ENCODE data around the gene NBL1.
A peak's percentile ranks its signal among the peaks of the same experiment; 100 is the strongest.

NBL1 gene

GRCh38 chr1:19643602-19644394 lies at the start of gene NBL1:
Gene NBL1, plus strand, starts transcription at chr1:19644311. Its CDS starts 10,720 bp downstream, at chr1:19655031.
- DNase-seq (ENCODE audit: low spot score), result no peak

- DNase-seq (ENCODE audit: low spot score), result peak; percentile 29
Measured at GRCh38 chr1:19596065-19596713, 47.9 kb upstream of the NBL1 start.

- peak; percentile 81 for DNase-seq (ENCODE audit: low spot score)
Measured at GRCh38 chr1:19596714-19597495, 47.2 kb upstream of the NBL1 start.

- DNase-seq (ENCODE audit: low spot score), result no peak
Measured at GRCh38 chr1:19597496-19598309, 46.4 kb upstream of the NBL1 start.

- DNase-seq (ENCODE audit: low spot score), result no peak
Measured at GRCh38 chr1:19599810-19600209, 44.3 kb upstream of the NBL1 start.

GRCh38 chr1:19602486-19602885 lies 41.6 kb upstream of the NBL1 start:
- DNase-seq (ENCODE audit: low spot score), result no peak

GRCh38 chr1:19605967-19606366 lies 38.1 kb upstream of the NBL1 start:
- DNase-seq (ENCODE audit: low spot score), result no peak

GRCh38 chr1:19606817-19607642 lies 37.1 kb upstream of the NBL1 start:
- DNase-seq (ENCODE audit: low spot score), result no peak

GRCh38 chr1:19608232-19608631 lies 35.9 kb upstream of the NBL1 start:
- DNase-seq (ENCODE audit: low spot score), result no peak

GRCh38 chr1:19610282-19610981 lies 33.7 kb upstream of the NBL1 start:
- no peak for DNase-seq (ENCODE audit: low spot score)

- DNase-seq (ENCODE audit: low spot score), result no peak
Measured at GRCh38 chr1:19612530-19612929, 31.6 kb upstream of the NBL1 start.

GRCh38 chr1:19613171-19613703 lies 30.9 kb upstream of the NBL1 start:
- DNase-seq (ENCODE audit: low spot score), result no peak

GRCh38 chr1:19615438-19615837 lies 28.7 kb upstream of the NBL1 start:
- no peak for DNase-seq (ENCODE audit: low spot score)

- no peak for DNase-seq (ENCODE audit: low spot score)
Measured at GRCh38 chr1:19616489-19616888, 27.6 kb upstream of the NBL1 start.

- no peak for DNase-seq (ENCODE audit: low spot score)
Measured at GRCh38 chr1:19617376-19617775, 26.7 kb upstream of the NBL1 start.

GRCh38 chr1:19618428-19618827 lies 25.7 kb upstream of the NBL1 start:
- DNase-seq (ENCODE audit: low spot score), result no peak

- peak; percentile 23 for DNase-seq (ENCODE audit: low spot score)
Measured at GRCh38 chr1:19619697-19620384, 24.3 kb upstream of the NBL1 start.

GRCh38 chr1:19620786-19621185 lies 23.3 kb upstream of the NBL1 start:
- no peak for DNase-seq (ENCODE audit: low spot score)

GRCh38 chr1:19621274-19621950 lies 22.7 kb upstream of the NBL1 start:
- DNase-seq (ENCODE audit: low spot score), result no peak

All from HuH-7 (cell line).